GM18873 (cell line): ENCODE measurements around the gene FGA.

Experiments
- ATAC-seq: cut with Tn5 transposase; IDR thresholded peaks from one replicate; pipeline ENCODE4 v1.9.1; 2021; ENCODE audit warnings: mild to moderate bottlenecking, moderate library complexity, moderate number of reproducible peaks; ENCODE audit not compliant: unreplicated experiment, low FRiP score

FGA gene

DNA sequence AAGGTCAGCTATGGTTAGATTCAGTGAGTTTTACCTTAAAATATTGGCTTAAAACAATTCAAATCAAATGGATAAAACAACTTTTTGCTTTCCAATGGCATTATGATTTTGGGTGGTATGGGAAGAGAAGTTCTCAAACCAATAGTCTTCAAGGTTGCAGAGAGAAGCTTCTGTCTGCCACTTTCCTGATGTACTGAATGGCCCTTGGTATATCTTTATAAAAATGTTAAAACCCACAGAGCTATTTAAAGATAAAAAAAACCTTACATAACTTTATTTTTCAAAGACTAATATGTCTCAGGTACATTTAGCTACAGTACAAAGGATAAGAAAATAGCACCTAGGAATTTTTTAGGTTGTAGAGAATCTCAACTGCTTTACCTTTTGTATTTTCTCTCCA, 6.9 kb downstream of the FGA start:
- no peak for ATAC-seq

DNA sequence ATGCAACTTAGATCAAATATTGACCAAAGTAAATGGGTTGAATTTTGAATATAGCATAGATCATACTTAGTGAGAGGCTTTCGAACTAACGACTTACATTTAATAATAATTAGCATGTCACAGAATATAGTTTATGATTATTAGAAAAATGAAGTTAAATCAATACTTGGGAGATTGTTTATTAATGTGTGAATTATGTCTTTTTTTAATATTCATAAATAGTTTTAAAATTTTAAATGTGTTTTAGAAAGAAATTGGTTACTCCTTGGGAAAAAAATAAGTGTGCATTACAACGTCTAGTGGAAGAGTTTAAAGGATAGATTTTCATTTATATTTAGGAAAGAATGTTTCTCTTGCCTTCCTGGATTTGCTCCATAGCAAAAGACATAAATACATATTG, 7.3 kb downstream of the FGA start:
- ATAC-seq: no peak

DNA sequence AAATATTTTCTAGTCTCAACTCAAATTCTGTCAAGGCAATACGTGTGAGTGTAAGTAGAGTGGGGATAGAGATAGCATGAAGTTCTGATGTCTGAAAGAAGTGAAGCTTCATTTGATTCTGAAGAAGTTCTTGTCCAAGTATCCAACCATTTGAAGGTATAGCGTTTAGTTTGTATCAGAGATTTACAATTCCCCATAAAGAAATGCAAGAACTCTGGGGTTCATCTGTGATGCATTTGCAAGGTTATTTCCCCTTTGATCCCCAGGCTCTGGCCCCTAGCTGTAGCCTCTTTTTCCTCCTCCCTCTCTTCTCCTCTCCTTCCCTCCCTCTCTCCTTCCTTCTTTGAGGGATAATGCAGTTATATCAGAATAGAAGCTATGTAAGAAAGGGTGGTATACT, 7.8 kb downstream of the FGA start:
- no peak for ATAC-seq

DNA sequence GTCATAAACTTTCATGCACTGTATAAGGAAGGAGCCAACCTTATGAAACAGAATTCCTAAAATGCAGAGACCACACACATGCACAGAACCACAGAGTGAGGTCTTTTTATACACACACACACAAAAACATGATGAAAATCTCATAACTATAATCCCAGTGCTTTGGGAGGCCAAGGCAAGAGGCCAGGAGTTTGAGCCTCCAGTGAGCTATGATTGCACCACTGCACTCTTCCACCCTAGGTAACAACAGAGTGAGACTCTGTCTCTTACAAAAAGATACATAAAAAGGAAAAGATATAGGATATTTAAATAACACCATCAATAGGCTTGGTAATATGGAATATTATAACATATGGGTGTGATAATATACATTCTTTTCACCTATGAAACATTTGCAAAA, 10.6 kb downstream of the FGA start:
- ATAC-seq: no peak

DNA sequence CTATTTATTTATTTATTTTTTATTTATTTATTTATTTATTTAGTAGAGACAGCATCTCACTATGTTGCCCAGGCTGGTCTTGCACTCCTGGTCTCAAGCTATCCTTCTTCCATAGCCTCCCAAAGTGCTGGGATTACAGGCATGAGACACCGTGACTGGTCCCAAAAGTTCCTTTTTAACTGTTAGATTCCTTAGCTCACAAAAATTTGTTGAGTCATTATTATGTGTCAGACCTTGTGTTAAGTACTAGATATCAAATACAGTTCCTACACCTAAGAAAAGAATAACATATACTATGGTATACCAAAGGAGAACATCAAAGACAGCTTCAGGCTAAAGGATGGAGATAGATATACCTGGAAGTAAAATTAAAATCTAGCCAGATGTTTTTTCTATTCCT, 11.6 kb downstream of the FGA start:
- no peak for ATAC-seq

DNA sequence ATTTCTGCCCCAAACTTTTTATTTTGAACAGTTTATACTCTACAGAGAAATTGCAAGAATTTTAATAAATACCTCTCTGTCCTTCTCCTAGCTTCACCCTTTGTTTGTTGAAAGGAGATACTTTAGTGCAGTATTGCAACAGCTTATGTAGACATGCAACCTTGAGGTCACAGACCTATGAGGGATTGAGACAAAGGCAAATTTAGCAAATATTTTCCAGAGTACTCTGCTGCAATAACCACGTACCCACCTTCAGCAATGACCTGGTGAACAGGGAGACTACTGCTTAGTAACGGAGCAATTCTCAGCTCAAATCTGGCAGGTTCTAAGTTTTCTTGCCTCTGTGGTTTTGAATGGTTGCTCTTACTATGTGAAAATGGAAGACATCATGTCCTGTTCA, 13.2 kb downstream of the FGA start:
- no peak for ATAC-seq

DNA sequence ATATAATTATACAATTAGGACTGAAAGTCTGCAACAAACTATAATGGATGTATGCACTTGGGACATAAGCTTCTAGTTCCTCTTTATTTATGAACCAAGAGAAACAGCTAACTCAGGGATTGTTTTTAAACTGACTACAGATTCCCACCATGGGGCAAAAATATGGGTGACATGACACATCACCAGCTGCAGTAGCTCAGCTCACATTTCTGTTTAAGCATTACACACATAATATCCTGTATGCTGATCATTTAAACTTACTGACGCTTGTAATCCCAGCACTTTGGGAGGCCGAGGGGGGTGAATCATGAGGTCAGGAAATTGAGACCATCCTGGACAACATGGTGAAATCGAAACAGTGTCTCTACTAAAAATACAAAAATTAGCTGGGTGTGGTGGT, 16.2 kb downstream of the FGA start:
- no peak for ATAC-seq

DNA sequence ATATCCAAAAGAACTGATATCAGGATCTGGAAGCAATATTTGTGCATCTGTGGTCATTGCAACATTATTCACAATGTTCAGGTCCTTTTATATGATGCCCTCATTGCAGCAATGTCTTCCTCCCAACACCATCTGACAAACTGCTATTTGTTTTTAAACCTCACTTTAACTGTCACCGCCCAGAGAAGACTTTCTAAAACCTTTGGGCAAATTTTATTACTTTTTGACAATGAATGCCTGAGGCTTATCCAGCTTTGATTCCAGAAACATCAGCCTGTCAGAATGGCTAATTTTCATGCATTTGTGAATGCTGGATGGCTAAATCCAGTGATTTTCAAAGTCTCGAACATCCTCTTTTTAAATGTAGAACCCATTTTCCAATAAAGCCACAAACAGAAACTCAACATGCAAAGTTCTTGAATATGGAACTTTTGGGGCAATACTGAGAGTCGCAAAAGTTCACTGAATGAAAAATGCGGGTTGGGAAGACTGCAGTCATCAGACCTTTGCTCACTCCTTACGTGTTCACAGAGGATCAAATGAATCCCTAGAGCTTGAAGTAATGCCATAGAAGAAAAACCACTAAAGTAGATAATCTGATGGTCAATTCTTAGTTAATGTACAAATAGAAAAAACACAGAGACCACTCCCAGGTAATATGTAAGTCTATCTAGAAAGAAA, 17.2 kb downstream of the FGA start:
- ATAC-seq: no peak

DNA sequence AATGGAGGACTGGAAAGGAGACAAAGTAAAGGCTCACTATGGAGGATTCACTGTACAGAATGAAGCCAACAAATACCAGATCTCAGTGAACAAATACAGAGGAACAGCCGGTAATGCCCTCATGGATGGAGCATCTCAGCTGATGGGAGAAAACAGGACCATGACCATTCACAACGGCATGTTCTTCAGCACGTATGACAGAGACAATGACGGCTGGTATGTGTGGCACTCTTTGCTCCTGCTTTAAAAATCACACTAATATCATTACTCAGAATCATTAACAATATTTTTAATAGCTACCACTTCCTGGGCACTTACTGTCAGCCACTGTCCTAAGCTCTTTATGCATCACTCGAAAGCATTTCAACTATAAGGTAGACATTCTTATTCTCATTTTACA, 21.0 kb downstream of the FGA start:
- no peak for ATAC-seq

DNA sequence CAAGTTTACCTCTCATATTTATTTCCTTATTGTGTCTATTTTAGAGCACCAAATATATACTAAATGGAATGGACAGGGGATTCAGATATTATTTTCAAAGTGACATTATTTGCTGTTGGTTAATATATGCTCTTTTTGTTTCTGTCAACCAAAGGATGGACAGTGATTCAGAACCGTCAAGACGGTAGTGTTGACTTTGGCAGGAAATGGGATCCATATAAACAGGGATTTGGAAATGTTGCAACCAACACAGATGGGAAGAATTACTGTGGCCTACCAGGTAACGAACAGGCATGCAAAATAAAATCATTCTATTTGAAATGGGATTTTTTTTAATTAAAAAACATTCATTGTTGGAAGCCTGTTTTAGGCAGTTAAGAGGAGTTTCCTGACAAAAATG, 21.5 kb downstream of the FGA start:
- no peak for ATAC-seq

DNA sequence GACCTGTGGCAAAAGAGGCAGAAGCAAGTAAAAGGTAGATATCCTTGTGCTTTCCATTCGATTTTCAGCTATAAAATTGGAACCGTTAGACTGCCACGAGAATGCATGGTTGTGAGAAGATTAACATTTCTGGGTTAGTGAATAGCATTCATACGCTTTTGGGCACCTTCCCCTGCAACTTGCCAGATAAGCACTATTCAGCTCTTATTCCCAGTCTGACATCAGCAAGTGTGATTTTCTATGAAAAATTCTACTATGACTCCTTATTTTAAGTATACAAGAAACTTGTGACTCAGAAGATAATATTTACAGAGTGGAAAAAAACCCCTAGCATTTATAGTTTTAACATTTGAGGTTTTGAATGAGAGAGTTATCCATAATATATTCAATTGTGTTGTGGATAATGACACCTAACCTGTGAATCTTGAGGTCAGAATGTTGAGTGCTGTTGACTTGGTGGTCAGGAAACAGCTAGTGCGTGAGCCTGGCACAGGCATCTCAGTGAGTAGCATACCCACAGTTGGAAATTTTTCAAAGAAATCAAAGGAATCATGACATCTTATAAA, 23.8 kb downstream of the FGA start:
- ATAC-seq: no peak

DNA sequence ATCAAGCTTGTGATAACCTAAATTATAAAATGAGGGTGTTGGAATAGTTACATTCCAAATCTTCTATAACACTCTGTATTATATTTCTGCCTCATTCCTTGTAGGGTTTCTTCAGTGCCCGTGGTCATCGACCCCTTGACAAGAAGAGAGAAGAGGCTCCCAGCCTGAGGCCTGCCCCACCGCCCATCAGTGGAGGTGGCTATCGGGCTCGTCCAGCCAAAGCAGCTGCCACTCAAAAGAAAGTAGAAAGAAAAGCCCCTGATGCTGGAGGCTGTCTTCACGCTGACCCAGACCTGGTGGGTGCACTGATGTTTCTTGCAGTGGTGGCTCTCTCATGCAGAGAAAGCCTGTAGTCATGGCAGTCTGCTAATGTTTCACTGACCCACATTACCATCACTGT, 24.8 kb downstream of the FGA start:
- no peak for ATAC-seq

DNA sequence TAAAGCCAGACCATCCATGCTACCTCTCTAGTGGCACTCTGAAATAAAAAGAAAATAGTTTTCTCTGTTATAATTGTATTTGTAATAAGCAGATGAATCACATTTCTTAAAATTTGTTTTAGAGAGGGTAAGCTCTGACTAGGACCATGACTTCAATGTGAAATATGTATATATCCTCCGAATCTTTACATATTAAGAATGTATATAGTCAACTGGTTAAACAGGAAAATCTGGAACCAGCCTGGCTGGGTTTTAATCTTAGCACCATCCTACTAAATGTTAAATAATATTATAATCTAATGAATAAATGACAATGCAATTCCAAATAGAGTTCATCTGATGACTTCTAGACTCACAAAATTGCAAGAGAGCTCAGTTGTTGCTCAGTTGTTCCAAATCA, 26.2 kb downstream of the FGA start:
- no peak for ATAC-seq

DNA sequence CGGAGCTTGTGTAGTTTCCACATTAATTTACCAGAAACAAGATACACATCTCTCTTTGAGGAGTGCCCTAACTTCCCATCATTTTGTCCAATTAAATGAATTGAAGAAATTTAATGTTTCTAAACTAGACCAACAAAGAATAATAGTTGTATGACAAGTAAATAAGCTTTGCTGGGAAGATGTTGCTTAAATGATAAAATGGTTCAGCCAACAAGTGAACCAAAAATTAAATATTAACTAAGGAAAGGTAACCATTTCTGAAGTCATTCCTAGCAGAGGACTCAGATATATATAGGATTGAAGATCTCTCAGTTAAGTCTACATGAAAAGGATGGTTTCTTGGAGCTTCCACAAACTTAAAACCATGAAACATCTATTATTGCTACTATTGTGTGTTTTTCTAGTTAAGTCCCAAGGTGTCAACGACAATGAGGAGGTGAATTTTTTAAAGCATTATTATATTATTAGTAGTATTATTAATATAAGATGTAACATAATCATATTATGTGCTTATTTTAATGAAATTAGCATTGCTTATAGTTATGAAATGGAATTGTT, 27.8 kb downstream of the FGA start, which contains the start of gene FGB:
FGB (plus strand) TSS at position 315 of the 558 bp plus-strand sequence; CDS start at position 323, 8 bp downstream.
- ATAC-seq: no peak

DNA sequence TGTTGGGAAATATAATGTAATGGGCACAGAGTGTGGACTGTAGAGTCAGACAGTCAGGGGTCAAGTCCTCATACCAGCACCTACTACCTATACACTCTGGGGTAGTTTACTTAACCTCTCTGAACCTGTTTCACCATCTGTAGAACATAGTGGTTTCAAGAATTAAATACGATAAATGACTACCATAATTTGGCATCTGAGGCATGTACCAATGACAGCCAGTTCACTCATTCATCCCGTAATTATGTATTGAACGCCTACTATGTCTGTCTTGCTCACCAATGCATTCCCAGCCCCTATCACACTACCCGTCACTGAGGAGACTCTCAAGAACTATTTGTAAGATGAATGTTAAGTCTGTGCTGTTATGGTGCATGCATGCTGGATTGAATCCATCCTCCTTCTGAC, 29.7 kb downstream of the FGA start:
- ATAC-seq: no peak

DNA sequence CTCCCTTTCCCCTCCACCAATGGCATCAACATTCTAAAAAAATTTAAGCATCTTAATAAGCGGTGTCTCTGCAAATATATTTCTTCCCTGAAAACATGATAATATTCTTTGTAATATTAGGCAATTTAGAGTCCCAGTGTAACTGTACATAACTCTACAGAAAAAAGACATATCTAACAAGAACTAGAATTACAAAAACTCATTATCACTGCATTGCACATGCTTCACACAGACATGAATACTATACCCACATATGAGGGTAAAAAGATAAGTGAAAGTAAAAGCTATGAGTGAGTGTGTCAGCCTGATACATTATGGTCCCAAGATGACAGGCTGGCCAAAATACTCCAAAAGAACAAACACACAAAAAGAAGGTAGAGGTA, 30.1 kb downstream of the FGA start:
- no peak for ATAC-seq

DNA sequence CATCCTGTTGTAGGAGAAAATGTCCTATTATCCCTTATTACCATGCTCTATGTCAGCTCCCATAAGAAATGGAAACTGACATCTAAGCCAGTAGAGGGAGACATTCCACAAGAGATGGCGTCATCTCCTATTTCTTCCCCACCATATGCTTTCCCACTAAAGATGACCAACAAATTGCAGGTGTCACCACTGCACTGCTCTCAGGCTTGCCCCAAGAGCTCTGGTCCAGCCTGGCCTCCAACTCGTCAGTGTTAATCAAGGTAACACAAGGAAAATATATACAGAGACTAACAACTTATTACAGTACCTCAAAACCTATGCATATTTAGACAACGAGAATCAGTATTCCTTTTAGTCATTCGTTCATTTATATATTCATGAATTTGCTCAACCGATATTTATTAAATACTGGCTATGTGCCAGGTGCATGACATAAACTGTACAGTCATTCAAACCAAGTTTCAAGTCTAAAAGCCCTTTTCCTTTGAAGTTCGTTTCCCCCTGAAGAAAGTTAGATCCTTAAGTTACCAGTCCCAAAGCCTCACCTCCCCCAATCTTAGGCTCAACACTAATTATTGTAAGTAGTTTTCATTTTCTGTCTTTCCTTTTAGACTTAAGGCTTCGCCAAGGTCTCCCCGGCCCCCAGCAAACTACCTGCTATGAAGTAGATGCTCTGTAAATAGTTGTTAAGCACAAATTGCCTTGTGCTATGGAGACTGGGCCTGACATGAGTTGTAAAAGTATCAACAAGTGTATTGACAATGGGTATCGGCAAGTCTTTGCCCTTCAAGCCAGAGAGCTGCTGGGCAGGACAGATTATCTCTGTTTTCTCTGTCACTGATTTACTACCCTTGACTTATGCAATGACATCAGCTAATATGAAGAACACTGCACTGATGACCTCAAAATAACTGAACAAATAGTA, 30.8 kb downstream of the FGA start:
- ATAC-seq: peak; percentile 84

DNA sequence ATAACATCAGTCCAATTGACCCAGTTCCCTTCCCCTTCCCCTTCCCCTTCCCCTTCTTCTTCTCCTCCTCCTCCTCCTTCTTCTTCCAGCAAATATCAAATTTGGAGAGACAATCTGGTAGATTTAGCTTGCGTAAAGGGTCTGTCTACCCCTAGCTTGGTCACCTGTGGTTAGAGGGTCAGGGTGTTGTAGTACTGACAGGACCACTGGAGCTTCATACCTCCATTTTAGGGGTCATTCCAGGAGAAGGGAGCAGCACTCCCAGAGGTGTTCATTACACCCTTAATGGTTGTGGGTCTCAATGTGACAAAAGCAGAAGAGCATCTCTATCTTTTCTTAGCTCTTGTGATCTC, 31.4 kb downstream of the FGA start:
- ATAC-seq: peak; percentile 15

DNA sequence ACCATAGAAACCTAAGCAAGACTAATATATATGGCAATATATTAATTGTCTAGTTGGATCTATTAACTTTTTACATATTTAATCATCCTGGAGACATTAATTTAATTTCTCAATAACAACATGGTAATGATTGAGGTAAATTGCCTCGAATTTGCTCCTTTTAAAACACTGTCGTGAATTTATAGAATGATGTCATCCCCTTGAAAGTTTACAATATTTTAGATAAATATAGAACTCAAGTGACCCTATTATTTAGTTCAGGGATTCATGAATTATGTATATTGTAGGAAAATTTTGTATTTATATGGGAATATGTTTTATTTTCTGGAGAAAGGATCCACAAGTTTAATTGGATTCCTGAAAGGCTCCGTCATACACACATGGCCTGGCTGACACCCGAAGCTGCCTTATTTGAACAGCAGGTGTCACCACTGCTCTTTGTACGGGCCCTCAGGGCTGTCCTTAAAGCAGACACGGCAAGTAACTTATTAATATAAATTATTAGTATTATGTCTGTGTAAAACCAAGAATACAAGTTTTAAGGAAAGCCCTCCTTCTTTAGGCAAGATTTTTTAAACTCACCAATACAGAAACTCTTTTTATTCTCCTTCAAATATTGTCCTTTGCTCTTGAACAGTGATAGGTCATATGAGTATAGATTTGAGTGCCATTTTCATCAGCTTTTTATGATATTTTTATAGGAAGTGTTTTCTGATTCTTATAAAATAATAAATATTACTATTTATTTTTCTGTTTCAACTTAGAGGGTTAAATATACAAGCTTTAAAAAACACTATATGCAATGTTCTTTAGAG, 38.5 kb downstream of the FGA start:
- ATAC-seq: peak; percentile 50
